Esophagus muscularis mucosa (tissue), 4 donors: Measurements from ENCODE around the gene TMEM255A. TPM values are rescaled to one million over a fixed set of nuclear protein-coding genes. Genes with fewer than 3 reads are reported as not detected.

Source experiments
- DNase-seq: peaks from one replicate; pipeline ENCODE4 v3.0.0-alpha.2; 2017; ENCODE audit errors: extremely low spot score
- H3K27ac ChIP-seq, 4 donors: fragments of 200-600 bp; sonication (generic); replicated peaks in 1 of 4; 1 replicate in 3 of 4; 2 replicates in 1 of 4; pipeline ENCODE4 v1.5.1; 2016 to 2019; ENCODE audit warnings: mild to moderate bottlenecking in 1 of 4
- H3K27me3 ChIP-seq, 4 donors: fragments of 200-600 bp; sonication (generic); one replicate each; pipeline versions ENCODE4 v1.5.1 to v1.6.0; 2016 to 2019
- H3K36me3 ChIP-seq, 4 donors: fragments of 200-600 bp; sonication (generic); one replicate each; pipeline ENCODE4 v1.5.1; 2016 to 2019
- H3K4me1 ChIP-seq, 4 donors: fragments of 200-600 bp; sonication (generic); one replicate each; pipeline ENCODE4 v1.5.1; 2016 to 2019
- H3K4me3 ChIP-seq, 4 donors: fragments of 200-600 bp; sonication (generic); 1 replicate in 2 of 4; 2 replicates in 2 of 4; pipeline ENCODE4 v1.5.1; 2016 to 2019; ENCODE audit warnings: mild to moderate bottlenecking in 4 of 4, moderate library complexity in 1 of 4
- H3K9me3 ChIP-seq, 4 donors: fragments of 200-600 bp; sonication (generic); 1 replicate in 3 of 4; 2 replicates in 1 of 4; pipeline ENCODE4 v1.5.1; 2016 to 2019
- CTCF ChIP-seq, 3 experiments: fragments of 200-600 bp in 2 of 3; fragments of 450-650 bp in 1 of 3; sonication (generic) in 2 of 3; IDR thresholded peaks; one replicate each; pipeline ENCODE4 v1.5.1; 2017 to 2019; ENCODE audit warnings: antibody characterized with exemption in 3 of 3, mild to moderate bottlenecking in 2 of 3, moderate library complexity in 1 of 3
- EP300 ChIP-seq: sonication (generic); formaldehyde crosslinking; IDR thresholded peaks from one replicate; pipeline ENCODE4 v1.6.1; 2017; ENCODE audit warnings: antibody characterized with exemption
- POLR2A ChIP-seq: fragments of 450-650 bp; IDR thresholded peaks from one replicate; pipeline ENCODE4 v1.6.1; 2017; ENCODE audit warnings: antibody characterized with exemption, moderate library complexity, mild to moderate bottlenecking, low read depth
- POLR2AphosphoS5 ChIP-seq, 2 donors: sonication (generic); formaldehyde crosslinking; IDR thresholded peaks; one replicate each; pipeline ENCODE4 v1.6.1; 2017; ENCODE audit warnings: antibody characterized with exemption in 2 of 2
- WGBS: methylation state at CpG from one replicate; pipeline ENCODE4 v1.1.5; 2018; 5-methylcytosine and 5-hydroxymethylcytosine counted together
- intact Hi-C: fragments of 100-400 bp; cut with DNase I; formaldehyde crosslinking; loops from one replicate; pipeline ENCODE4 v1.15.1; 2023
- total RNA-seq, 4 donors: library from RNA; depleted of rRNA; stranded (reverse); fragments of >200 nt; gene quantifications; one replicate each; pipeline versions ENCODE4 v1.1.0 to v1.2.1, GENCODE V29; 2016

TMEM255A gene
- total RNA-seq, 4 donors from 2014 or later: 1.2 to 4.7 (median 4.2) TPM

DNA sequence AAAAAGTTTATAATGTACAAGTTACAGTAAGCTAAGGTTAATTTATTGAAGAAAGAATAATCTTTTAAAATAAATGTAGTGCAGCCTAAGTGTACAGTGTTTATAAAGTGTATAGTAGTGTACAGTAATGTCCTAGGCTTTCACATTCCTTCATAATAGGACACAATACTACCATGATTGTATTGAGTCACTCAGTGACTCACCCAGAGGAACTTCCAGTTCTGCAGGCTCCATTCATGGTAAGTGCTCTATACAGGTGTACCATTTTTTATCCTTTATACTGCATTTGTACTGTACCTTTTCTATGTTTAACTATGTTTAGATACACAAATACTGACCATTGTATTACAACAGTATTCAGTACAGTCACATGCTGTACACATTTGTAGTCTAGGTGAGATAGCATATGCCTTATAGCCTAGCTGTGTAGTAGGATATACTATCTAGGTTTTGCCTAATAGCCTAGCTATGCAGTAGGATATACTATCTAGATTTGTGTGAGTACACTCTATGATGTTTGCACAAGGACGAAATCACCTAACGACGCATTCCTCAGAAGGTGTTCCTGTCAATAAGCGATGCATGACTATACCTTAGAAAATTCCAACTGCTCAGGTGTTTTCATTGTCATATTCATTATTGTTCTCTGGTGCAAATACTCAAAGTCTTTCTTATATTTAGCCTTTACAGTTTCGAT is 5.5 kb upstream of the TMEM255A start:
- 74% methylated on average over 5 of the region's 5 CpGs for WGBS
- intact Hi-C loops: loop anchor here (10.0 kb wide), 1 partner anchor 158 kb away; no protein-coding TSS in a partner anchor

DNA sequence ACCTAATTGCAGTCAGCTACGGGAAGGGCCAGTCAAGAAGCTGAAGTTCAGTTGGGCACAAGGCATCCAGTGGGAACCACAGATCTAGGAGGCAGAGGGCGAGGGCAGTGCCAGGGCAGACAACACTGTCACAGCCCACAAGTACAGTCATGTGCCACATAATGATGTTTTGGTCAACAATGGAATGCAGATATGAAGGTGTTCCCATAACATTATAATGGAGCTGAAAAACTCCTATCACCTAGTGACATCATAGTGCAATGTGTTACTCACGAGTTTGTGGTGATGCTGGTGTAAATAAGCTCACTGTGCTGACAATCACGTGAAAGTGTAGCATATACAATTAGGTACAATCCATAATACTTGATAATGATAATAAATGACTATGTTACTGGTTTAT is 4.5 kb upstream of the TMEM255A start:
- Histone ChIP-seq H3K27ac (no peak overlapping the region), H3K27me3 (peaks cover 0 to 22% (median 13%) of the 10 kb centered on the region in 4 donors), H3K36me3 (no peaks in the 10 kb centered on the region), H3K4me1 (peaks cover 4 to 8% (median 7%) of the 10 kb centered on the region in 4 donors), H3K9me3 (no peaks in the 10 kb centered on the region), H3K4me3 (no peak overlapping the region)
- DNase-seq: no peak
- TF ChIP-seq POLR2A: no peak
- TF ChIP-seq POLR2AphosphoS5 (IDR thresholded peaks at IDR 0.05): no peak
- TF ChIP-seq CTCF (IDR thresholded peaks at IDR 0.05): no peak
- TF ChIP-seq EP300: no peak
- WGBS: 21% methylated on average over 4 of the region's 4 CpGs
- intact Hi-C loops: loop anchor here (10.0 kb wide), 1 partner anchor 159 kb away; no protein-coding TSS in a partner anchor

More for the DNA sequence above, 5.5 kb upstream of the TMEM255A start:
- no peak overlapping the region for H3K4me3 ChIP-seq
- no peak for DNase-seq
- no peak overlapping the region for H3K27ac ChIP-seq
- no peaks in the 10 kb centered on the region for H3K9me3 ChIP-seq
- no peaks in the 10 kb centered on the region for H3K4me1 ChIP-seq
- peaks cover 0 to 18% (median 6%) of the 10 kb centered on the region in 4 donors for H3K27me3 ChIP-seq
- TF ChIP-seq POLR2A (no peak), EP300 (no peak), POLR2AphosphoS5 (IDR thresholded peaks at IDR 0.05) (no peak), CTCF (IDR thresholded peaks at IDR 0.05) (no peak)
- no peaks in the 10 kb centered on the region for H3K36me3 ChIP-seq

GRCh38 chrX:120311727-120312063 is 434 bp upstream of the TMEM255A start:
- peaks cover 4 to 29% (median 28%) of the 10 kb centered on the region in 4 donors for H3K4me1 ChIP-seq
- intact Hi-C loops: loop anchor here (10.0 kb wide), 1 partner anchor 163 kb away; no protein-coding TSS in a partner anchor
- H3K36me3 ChIP-seq: no peaks in the 10 kb centered on the region
- no peak for DNase-seq
- H3K27me3 ChIP-seq: peaks cover 0 to 49% (median 13%) of the 10 kb centered on the region in 4 donors
- no peaks in the 10 kb centered on the region for H3K9me3 ChIP-seq
- no peak overlapping the region for H3K4me3 ChIP-seq
- H3K27ac ChIP-seq: no peak overlapping the region
- no peak for TF ChIP-seq EP300
- no peak for TF ChIP-seq POLR2AphosphoS5 (IDR thresholded peaks at IDR 0.05)
- no peak for TF ChIP-seq CTCF (IDR thresholded peaks at IDR 0.05)
- TF ChIP-seq POLR2A: no peak
- 62% methylated on average over 4 of the region's 4 CpGs for WGBS

GRCh38 chrX:120309873-120310705 is 1.2 kb downstream of the TMEM255A start:
- Histone ChIP-seq H3K27ac (no peak overlapping the region), H3K36me3 (no peaks in the 10 kb centered on the region), H3K4me3 (peak overlapping the region; percentile 36 to 56 (median 45)), H3K27me3 (peaks cover 0 to 49% (median 11%) of the 10 kb centered on the region in 4 donors), H3K4me1 (peaks cover 4 to 29% (median 28%) of the 10 kb centered on the region in 4 donors), H3K9me3 (no peaks in the 10 kb centered on the region)
- no peak for DNase-seq
- WGBS: 46% methylated on average over 31 of the region's 32 CpGs
- TF ChIP-seq EP300 (no peak), POLR2A (no peak), POLR2AphosphoS5 (IDR thresholded peaks at IDR 0.05) (no peak)
- intact Hi-C loops: loop anchor here (10.0 kb wide), 1 partner anchor 165 kb away; no protein-coding TSS in a partner anchor
